GM21528 (cell line): ENCODE results near the gene ERBB3.

Experiments used
- ATAC-seq: cut with Tn5 transposase; IDR thresholded peaks from one replicate; pipeline ENCODE4 v1.9.1; 2021; ENCODE audit warnings: mild to moderate bottlenecking, moderate library complexity; ENCODE audit not compliant: unreplicated experiment, low FRiP score

Gene ERBB3

GRCh38 chr12:56129206-56129941 is 49.4 kb downstream of the ERBB3 start:
- ATAC-seq, result peak; percentile 35

GRCh38 chr12:56129942-56130495 is 50.1 kb downstream of the ERBB3 start:
- no peak for ATAC-seq

DNA sequence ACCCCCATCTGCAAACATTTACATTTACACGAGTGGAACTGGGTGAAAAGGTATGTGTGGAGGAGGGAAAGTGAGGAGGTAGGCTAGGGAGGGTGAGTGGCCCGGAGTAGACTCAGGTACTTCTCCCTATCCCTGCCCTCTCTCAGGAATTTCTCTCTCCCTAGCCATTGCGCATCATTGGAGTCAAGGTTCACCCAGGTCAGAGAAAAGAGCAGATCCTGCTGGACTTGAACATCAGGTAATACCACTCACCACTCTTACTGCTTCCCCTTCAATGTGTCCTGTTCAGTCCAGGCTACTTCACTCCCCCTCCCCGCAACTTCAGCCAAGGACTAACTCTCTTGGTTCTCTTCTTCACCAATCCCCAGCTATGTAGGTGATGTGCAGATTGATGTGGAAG is 50.9 kb downstream of the ERBB3 start:
- no peak for ATAC-seq

DNA sequence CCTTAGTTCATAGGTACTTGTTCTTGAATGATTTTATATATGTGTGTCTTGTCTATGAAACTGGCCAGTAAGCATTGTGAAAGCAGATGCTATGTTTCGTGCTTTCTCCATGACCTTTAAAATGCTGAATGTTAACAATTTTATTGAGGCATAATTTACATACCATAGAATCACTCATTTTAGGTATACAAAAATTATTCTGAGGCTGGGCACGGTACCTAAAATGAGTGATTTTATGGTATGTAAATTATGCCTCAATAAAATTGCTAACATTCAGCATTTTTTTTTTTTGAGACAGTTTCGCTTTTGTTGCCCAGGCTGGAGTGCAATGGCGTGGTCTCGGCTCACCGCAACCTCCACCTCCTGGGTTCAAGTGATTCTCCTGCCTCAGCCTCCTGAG is 54.9 kb downstream of the ERBB3 start:
- ATAC-seq, result no peak

DNA sequence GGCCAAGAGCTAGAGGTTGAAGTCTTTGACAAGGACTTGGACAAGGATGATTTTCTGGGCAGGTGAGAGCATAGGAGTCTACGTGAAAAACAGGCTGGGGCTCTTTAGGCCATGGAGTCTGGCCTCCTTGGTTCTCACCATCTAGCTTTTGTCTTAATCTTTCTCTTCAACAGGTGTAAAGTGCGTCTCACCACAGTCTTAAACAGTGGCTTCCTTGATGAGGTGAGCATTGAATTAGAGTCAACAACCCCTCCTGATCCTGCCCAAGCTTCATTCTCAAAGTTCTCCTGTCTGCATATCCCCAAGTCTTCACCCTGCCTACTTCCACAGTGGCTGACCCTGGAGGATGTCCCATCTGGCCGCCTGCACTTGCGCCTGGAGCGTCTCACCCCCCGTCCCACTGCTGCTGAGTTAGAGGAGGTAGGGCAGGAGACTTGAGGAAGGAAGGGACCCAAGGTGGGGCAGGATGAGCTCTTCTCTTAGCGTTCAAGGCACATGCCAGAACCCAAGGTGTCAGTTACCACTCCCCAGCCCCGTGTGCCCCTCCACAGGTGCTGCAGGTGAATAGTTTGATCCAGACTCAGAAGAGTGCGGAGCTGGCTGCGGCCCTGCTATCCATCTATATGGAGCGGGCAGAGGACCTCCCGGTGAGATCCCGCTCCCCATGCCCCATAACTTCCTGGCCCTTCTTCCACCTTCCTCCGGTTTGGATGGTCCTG is 58.0 kb downstream of the ERBB3 start:
- ATAC-seq, result no peak

DNA sequence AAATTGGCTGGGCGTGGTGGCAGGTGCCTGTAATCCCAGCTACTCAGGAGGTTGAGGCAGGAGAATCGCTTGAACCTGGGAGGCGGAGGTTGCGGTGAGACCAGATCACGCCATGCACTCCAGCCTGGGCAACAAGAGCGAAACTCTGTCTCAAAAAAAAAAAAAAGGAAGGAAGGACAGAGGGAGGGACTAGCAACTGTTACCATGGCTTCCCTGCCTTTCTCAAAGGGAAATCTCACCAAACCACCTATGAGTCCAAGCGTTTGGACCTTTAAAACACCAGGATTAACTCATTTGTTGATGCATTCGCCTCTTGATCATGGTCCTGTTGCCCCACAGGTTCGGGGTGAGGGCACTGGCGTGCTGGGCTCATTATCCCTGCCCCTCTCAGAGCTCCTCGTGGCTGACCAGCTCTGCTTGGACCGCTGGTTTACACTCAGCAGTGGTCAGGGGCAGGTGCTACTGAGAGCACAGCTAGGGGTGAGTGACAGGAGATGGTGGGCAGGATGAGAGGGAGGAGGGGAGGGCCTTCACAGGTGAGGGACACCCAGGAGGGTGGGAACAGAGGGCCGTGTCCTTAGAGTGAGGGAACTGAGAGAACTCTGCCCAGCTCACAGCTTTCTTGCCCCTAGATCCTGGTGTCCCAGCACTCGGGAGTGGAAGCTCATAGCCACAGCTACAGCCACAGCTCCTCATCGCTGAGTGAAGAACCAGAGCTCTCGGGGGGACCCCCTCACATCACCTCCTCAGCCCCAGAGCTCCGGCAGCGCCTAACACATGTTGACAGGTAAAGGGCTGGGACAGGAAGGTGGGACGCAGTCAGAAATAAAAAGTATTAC is 62.2 kb downstream of the ERBB3 start:
- no peak for ATAC-seq

- ATAC-seq, result no peak
These were observed 63.3 kb downstream of the ERBB3 start for GRCh38 chr12:56143217-56143616.

DNA sequence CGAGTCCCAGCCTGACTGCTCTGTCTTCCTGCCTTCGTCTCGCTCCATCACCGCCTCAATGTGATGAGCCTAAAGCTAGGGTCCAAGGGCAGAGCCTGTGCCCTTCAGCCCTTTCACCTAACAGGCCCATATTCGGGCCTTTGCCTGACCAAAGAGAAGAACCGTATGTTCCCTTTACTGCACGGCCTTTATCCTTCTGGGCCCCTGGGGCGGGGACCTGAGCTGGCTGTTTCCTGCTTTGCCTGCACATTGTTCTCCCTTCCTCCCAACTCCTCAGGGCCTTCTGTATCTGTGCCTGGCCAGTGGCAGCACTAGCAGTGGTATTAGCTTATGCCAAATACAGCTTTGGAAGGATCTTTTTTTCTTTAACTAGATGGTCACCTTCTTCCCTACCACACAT is 63.9 kb downstream of the ERBB3 start:
- no peak for ATAC-seq

DNA sequence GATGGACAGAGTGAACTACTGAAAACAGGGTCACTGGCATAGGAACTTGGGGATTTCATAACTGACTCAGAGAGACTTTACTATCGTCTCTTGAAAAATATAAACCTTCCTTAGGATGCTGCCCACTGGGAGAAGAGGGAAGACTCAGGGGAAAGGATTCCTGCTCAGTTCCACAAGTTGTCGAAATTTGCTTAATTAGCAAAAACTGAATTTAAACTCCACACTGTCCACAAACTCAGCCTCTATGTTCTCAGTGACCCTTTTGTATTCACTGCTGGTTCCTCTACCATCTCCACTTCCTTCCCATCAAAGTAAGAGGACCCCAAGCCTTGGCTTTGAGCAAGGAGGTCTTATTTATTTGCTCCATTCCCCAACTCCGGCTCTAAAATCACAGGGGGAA is 65.3 kb downstream of the ERBB3 start:
- no peak for ATAC-seq

GRCh38 chr12:56146492-56147460 is 66.8 kb downstream of the ERBB3 start:
- ATAC-seq, result no peak

DNA sequence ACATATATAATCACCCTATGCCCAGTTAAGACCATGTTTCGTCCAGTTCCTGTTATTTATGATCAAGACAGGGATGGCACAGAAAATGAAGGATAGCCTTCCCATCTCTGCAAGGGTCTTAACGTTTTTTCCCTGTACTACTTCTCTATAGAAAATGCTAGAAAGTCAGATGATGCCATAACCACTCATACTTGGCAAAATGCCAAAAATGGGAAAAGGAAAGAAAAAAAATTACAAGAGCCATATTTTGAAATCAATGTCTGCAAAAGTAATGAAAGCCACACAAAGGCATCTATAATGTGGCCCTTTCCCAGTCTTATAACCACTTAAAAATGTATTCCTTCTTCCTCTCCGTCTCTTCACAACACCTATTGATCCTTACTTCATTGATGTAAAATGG is 70.6 kb downstream of the ERBB3 start:
- no peak for ATAC-seq

GRCh38 chr12:56151672-56152131 is 71.7 kb downstream of the ERBB3 start:
- peak; percentile 36 for ATAC-seq

DNA sequence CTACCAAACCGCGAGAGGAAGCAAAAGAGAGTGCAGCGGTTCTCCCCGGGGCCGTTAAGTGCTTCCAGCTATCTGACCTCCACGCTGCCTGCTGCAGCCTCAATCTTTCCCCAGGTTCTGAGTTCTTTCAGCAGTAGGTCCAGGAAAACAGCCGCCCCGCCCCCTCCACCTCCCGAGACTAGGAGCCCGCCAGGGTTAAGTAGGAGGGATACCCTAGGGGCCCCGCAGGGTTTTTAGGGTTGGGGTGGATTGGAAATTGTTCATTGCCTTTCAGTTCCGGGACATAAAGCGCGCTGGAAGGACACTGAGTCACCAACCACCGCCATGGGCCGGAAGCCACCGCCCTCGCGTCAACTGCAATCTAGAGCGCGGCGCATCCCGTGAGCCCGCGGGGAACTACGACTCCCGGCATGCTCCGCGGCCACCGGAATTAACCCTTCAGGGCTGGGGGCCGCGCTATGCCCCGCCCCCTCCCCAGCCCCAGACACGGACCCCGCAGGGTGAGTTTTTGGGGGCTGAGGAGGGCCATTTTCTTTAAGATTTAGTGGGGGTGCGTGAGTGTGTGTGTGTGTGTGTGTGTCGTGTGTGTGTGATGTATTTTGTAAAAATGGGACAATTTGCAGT is 72.3 kb downstream of the ERBB3 start, which contains the start of gene MYL6B:
TSS of gene MYL6B (plus strand) at position 456 of the 624 bp plus-strand sequence. CDS start 1,332 bp downstream, outside the sequence.
- peak; percentile 77 for ATAC-seq
